PC-3 (cell line): ENCODE measurements around the gene WDR27. TPM values are rescaled to one million over a fixed set of nuclear protein-coding genes. Genes with fewer than 3 reads are reported as not detected.

Experiments used
- ATAC-seq: fragments of 200-7000 bp; cut with Tn5 transposase; 2 replicates; pipeline ENCODE4 v1.9.1; 2020; ENCODE audit warnings: mild to moderate bottlenecking, moderate library complexity
- BruUV-seq: library from RNA; stranded (reverse); fragments of 400-500 nt; replicated peaks from 2 replicates; lab custom pipeline; 2021; lab: Mats Ljungman, UMichigan
- CTCF ChIA-PET: fragments of 300-600 bp; sonication (Branson Sonifier 250); formaldehyde crosslinking; loops from one replicate; lab custom pipeline; 2022; ENCODE audit warnings: antibody characterized with exemption; lab: Charles Lee
- POLR2A ChIA-PET: fragments of 300-600 bp; sonication (Branson Sonifier 250); formaldehyde crosslinking; loops from one replicate; lab custom pipeline; 2022; ENCODE audit warnings: antibody characterized with exemption; ENCODE audit not compliant: unreplicated experiment; lab: Charles Lee
- DNase-seq: peaks from one replicate; pipeline ENCODE4 v3.0.0-alpha.2; 2015
- H2AFZ ChIP-seq: fragments of 300-600 bp; sonication (generic); 2 replicates; pipeline ENCODE4 v1.6.0; 2016; ENCODE audit warnings: antibody characterized with exemption, low read length
- H3F3A ChIP-seq: fragments of 300-600 bp; sonication (generic); one replicate; pipeline ENCODE4 v1.6.0; 2017; ENCODE audit warnings: antibody characterized with exemption, low read length, control low read depth, mild to moderate bottlenecking; ENCODE audit not compliant: unreplicated experiment
- H3K27ac ChIP-seq: fragments of 300-600 bp; sonication (generic); 2 replicates; pipeline ENCODE4 v1.5.1; 2016; ENCODE audit warnings: mild to moderate bottlenecking, low read length
- H3K27me3 ChIP-seq: fragments of 300-600 bp; sonication (generic); 2 replicates; pipeline ENCODE4 v1.6.1; 2016; ENCODE audit warnings: low read length, mixed read lengths
- H3K36me3 ChIP-seq: fragments of 300-600 bp; sonication (generic); 2 replicates; pipeline ENCODE4 v1.6.1; 2016; ENCODE audit warnings: low read depth, mixed run types, low read length, mixed read lengths
- H3K4me1 ChIP-seq: fragments of 300-600 bp; sonication (generic); 2 replicates; pipeline ENCODE4 v1.5.1; 2016; ENCODE audit warnings: low read length; ENCODE audit not compliant: insufficient read depth
- H3K4me2 ChIP-seq: fragments of 300-600 bp; sonication (generic); 2 replicates; pipeline ENCODE4 v1.6.0; 2016; ENCODE audit warnings: low read length
- H3K4me3 ChIP-seq: fragments of 300-600 bp; sonication (generic); 2 replicates; pipeline ENCODE4 v1.5.1; 2016; ENCODE audit warnings: mild to moderate bottlenecking, low read length, mixed read lengths
- H3K79me2 ChIP-seq: fragments of 300-600 bp; sonication (generic); 2 replicates; pipeline ENCODE4 v1.6.1; 2017; ENCODE audit warnings: low read length, mixed read lengths
- H3K9ac ChIP-seq: fragments of 300-600 bp; sonication (generic); 2 replicates; pipeline ENCODE4 v1.6.0; 2016; ENCODE audit warnings: mild to moderate bottlenecking, low read length
- H3K9me2 ChIP-seq: fragments of 300-600 bp; sonication (generic); replicated peaks from 2 replicates; pipeline ENCODE4 v1.6.1; 2016; ENCODE audit warnings: mixed run types, low read length, mixed read lengths
- H3K9me3 ChIP-seq: fragments of 300-600 bp; sonication (generic); 2 replicates; pipeline ENCODE4 v1.6.1; 2016; ENCODE audit warnings: low read length, mixed read lengths
- H4K20me1 ChIP-seq: fragments of 300-600 bp; sonication (generic); 2 replicates; pipeline ENCODE4 v1.6.1; 2016; ENCODE audit warnings: low read length, mixed read lengths
- CTCF ChIP-seq: fragments of 300-600 bp; sonication (generic); conservative IDR thresholded peaks from 2 replicates; pipeline ENCODE4 v1.5.1; 2017; ENCODE audit warnings: antibody characterized with exemption, low read depth, mild to moderate bottlenecking, low read length
- EZH2 ChIP-seq: fragments of 300-600 bp; sonication (generic); IDR thresholded peaks from one replicate; pipeline ENCODE4 v1.6.1; 2017; ENCODE audit warnings: antibody characterized with exemption, mild to moderate bottlenecking, low read length; ENCODE audit not compliant: unreplicated experiment
- EZH2phosphoT487 ChIP-seq: fragments of 300-600 bp; sonication (generic); IDR thresholded peaks from 2 replicates; pipeline ENCODE4 v1.6.1; 2018; ENCODE audit warnings: mild to moderate bottlenecking, antibody characterized with exemption, low read length, borderline replicate concordance
- intact Hi-C: fragments of 100-400 bp; cut with micrococcal nuclease; formaldehyde crosslinking; loops from 2 replicates; pipeline ENCODE4 v1.9.0; 2023
- total RNA-seq: library from RNA; depleted of rRNA; stranded (reverse); fragments of >200 nt; gene quantifications from 2 replicates; pipeline ENCODE4 v1.2.3, GENCODE V29; 2014

The WDR27 gene
- total RNA-seq, 1 experiment from 2014 or later: 20.0 TPM

- DNase-seq (no peak), ATAC-seq (no peak)
- H3K36me3 ChIP-seq: no peaks in the 10 kb centered on the region
- H3K4me3 ChIP-seq: no peak overlapping the region
- no peaks in the 10 kb centered on the region for H3F3A ChIP-seq
- no peaks in the 10 kb centered on the region for H3K4me1 ChIP-seq
- no peak overlapping the region for H3K27ac ChIP-seq
- H3K9me2 ChIP-seq: no peaks in the 10 kb centered on the region
- no peaks in the 10 kb centered on the region for H3K79me2 ChIP-seq
- H3K4me2 ChIP-seq: no peak overlapping the region
- intact Hi-C loops: no loop called here
- ChIA-PET POLR2A (no interaction called here), CTCF (no interaction called here)
- H3K9me3 ChIP-seq: no peaks in the 10 kb centered on the region
- TF ChIP-seq CTCF: no peak
- no peaks in the 10 kb centered on the region for H4K20me1 ChIP-seq
- H2AFZ ChIP-seq: no peak overlapping the region
- H3K27me3 ChIP-seq: no peaks in the 10 kb centered on the region
- BruUV-seq: no TSS peak
- H3K9ac ChIP-seq: no peak overlapping the region
These were observed 199.4 kb downstream of the WDR27 start for GRCh38 chr6:169502445-169502844.

GRCh38 chr6:169501777-169502313 lies 200.0 kb downstream of the WDR27 start:
- no TSS peak for BruUV-seq
- intact Hi-C loops: no loop called here
- H3K36me3 ChIP-seq: no peaks in the 10 kb centered on the region
- H3K9ac ChIP-seq: no peak overlapping the region
- no peaks in the 10 kb centered on the region for H3K9me3 ChIP-seq
- no peak overlapping the region for H3K27ac ChIP-seq
- no peaks in the 10 kb centered on the region for H3K79me2 ChIP-seq
- H4K20me1 ChIP-seq: no peaks in the 10 kb centered on the region
- H2AFZ ChIP-seq: no peak overlapping the region
- H3K4me2 ChIP-seq: no peak overlapping the region
- DNase-seq: no peak
- ChIA-PET POLR2A (no interaction called here), CTCF (no interaction called here)
- no peaks in the 10 kb centered on the region for H3K4me1 ChIP-seq
- no peak overlapping the region for H3K4me3 ChIP-seq
- TF ChIP-seq CTCF: no peak
- no peak for TF ChIP-seq EZH2phosphoT487
- no peak for TF ChIP-seq EZH2
- H3F3A ChIP-seq: no peaks in the 10 kb centered on the region
- no peak for ATAC-seq
- H3K9me2 ChIP-seq: no peaks in the 10 kb centered on the region
- no peaks in the 10 kb centered on the region for H3K27me3 ChIP-seq

DNA sequence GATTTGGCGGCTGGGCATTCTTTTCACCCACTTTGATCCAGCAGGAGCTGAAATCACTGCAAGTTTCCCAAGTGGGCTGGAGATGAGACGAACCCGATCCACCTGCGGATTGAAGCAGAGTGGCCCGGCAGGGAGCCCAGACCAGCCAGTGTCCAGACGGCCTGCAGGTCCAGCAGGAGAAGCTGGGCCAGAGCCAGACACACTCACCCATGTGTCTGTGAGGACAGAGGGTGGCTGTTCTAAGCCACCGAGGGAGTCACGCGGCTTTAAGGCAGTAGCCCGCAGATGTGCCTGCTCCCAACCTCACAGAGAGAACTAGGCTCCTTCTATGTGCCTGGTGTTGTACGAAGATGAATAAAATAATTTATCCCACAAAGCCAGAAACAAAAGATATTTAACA lies 200.7 kb downstream of the WDR27 start:
- Histone ChIP-seq H3K36me3 (no peaks in the 10 kb centered on the region), H3K9me2 (no peaks in the 10 kb centered on the region), H3F3A (no peaks in the 10 kb centered on the region), H3K27ac (no peak overlapping the region), H3K9ac (no peak overlapping the region), H3K79me2 (no peaks in the 10 kb centered on the region), H3K4me3 (no peak overlapping the region), H3K4me1 (no peaks in the 10 kb centered on the region), H3K9me3 (no peaks in the 10 kb centered on the region), H2AFZ (no peak overlapping the region), H3K27me3 (no peaks in the 10 kb centered on the region), H4K20me1 (no peaks in the 10 kb centered on the region), H3K4me2 (no peak overlapping the region)
- no TSS peak for BruUV-seq
- ChIA-PET POLR2A (no interaction called here), CTCF (no interaction called here)
- DNase-seq (no peak), ATAC-seq (no peak)
- TF ChIP-seq EZH2 (no peak), EZH2phosphoT487 (no peak)
- intact Hi-C loops: no loop called here
